ENCODE measurements around the gene CLECL1. TPM values are rescaled to one million over a fixed set of nuclear protein-coding genes. Genes with fewer than 3 reads are reported as not detected.

The CLECL1 gene
- total and polyA plus RNA-seq, 2 of the 8 experiments (the other 6 are each of a cell fraction or from before 2014, with no cell fraction given): not detected

GRCh38 chr12:9755035-9755434, 22.1 kb upstream of the CLECL1 start (continued):
- TF ChIP-seq CHD7 (IDR thresholded peaks at IDR 0.05; ENCODE audit: insufficient replicate concordance, low read length): no peak
- no peak for TF ChIP-seq CHD1 (IDR thresholded peaks at IDR 0.05; ENCODE audit: low read depth, low read length)
- no peak for TF ChIP-seq EGR1 (IDR thresholded peaks at IDR 0.05; ENCODE audit: borderline replicate concordance, low read depth, low read length)
